HG03378 (cell line): ENCODE data around the gene SKP1.
"Not testable (repeated sequence)": the region's sequence is repeated elsewhere in the genome, so short reads cannot be mapped to it uniquely, and the experiment has no call there.

Source experiments
- ATAC-seq: cut with Tn5 transposase; IDR thresholded peaks from one replicate; pipeline ENCODE4 v1.9.1; 2021; ENCODE audit warnings: mild to moderate bottlenecking, moderate library complexity; ENCODE audit not compliant: unreplicated experiment

Gene SKP1

GRCh38 chr5:134176511-134177368, at the start of gene SKP1:
Gene SKP1, minus strand, starts transcription at chr5:134176950. Its CDS starts 2,928 bp downstream, at chr5:134174022.
- peak; percentile 41 for ATAC-seq

- ATAC-seq, result peak; percentile 75
Observed at GRCh38 chr5:134225780-134226440, 49.2 kb upstream of the SKP1 start, which contains the start of gene PPP2CA. Gene PPP2CA, minus strand, starts transcription at chr5:134226073. Its CDS starts 212 bp downstream, at chr5:134225861.

- peak; percentile 12 for ATAC-seq
Observed at GRCh38 chr5:134224888-134225779, 48.4 kb upstream of the SKP1 start.

- ATAC-seq, result no peak
Observed at GRCh38 chr5:134223406-134224248, 46.9 kb upstream of the SKP1 start.

DNA sequence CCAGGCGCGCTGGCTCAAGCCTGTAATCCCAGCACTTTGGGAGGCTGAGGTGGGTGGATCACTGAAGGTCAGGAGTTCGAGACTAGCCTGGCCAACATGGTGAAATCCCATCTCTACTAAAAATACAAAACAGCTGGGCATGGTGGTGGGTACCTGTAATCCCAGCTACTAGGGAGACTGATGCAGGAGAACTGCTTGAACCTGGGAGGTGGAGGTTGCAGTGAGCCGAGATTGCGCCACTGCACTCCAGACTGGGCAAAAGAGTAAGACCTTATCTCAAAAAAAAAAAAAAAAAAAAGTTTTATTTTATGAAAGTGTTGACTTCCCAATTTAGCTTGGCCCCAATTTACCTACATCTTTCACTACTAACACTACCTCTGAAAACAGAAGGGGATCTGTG, 44.9 kb upstream of the SKP1 start:
- not testable (repeated sequence) for ATAC-seq

DNA sequence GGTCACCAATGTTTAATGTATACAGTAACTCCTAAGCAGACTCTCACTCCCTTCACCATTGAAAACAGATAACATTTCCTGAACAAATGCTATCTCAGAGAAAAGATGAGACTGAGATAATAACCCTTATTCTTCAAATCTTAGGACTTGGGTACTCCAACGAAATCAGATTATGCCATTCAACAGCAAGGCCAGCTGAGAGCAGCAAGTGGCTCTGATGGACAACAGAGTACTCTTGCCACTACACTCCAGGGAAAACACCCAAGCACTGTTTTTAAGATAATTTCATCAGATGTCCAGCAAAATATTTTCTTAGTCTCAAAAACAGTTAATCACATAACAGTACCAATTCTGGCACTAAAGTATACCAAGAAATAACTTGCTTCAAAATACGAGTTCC, 39.0 kb upstream of the SKP1 start:
- ATAC-seq, result no peak

GRCh38 chr5:134211263-134212031, 34.7 kb upstream of the SKP1 start:
- not testable (repeated sequence) for ATAC-seq

DNA sequence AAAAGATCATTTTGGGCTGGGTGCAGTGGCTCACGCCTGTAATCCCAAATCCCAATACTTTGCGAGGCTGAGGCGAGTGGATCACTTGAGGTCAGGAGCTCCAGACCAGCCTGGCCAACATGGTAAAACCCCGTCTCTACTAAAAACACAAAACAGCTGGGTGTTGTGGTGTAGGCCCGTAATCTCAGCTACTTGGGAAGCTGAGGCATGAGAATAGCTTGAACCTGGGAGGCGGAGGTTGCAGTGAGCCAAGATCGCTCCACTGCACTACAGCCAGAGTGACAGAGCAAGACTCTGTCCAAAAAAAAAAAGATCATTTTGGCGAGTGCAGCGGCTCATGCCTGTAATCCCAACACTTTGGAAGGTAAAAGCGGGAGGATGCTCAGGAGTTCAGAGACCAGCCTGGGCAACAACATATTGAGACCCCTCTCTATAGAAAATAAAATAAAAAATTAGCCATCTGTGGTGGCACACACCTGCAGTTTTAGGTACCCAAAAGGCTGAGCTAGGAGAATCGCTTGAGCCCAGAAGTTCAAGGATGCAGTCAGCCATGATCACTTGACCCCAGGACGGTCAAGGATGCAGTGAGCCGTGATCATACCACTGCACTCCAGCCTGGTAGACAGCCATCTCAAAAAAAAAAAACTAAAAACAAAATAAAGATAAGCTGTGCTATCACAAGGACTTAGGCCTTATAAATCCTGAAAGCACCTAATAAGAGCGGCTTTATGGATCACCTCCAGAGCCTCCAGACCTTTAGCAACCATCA, 32.9 kb upstream of the SKP1 start:
- no peak for ATAC-seq

- no peak for ATAC-seq
Observed at GRCh38 chr5:134207696-134208095, 30.9 kb upstream of the SKP1 start.

DNA sequence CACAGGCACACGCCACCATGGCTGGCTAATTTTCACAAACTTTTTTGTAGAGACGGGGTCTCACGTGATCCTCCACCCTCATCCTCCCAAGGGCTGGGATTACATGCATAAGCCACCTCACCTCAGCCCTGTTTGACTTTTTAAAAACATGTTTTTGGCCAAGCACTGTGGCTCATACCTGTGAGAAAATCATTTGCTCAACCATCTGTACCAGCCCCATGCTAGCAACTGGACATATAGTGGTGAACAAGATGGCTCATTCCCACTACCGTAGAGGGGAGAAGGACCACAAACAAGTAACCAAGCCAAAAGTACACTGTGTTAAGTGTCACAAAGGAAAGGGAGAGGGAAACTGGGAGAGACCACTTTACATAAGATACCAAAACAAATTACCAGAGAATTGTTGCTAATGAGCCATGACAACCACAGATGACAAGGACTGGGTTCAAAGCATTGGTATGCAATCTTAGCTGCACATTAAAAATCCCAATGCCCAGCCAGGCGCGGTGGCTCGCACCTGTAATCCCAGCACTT, 29.9 kb upstream of the SKP1 start:
- no peak for ATAC-seq

GRCh38 chr5:134204575-134204974, 27.8 kb upstream of the SKP1 start:
- no peak for ATAC-seq

DNA sequence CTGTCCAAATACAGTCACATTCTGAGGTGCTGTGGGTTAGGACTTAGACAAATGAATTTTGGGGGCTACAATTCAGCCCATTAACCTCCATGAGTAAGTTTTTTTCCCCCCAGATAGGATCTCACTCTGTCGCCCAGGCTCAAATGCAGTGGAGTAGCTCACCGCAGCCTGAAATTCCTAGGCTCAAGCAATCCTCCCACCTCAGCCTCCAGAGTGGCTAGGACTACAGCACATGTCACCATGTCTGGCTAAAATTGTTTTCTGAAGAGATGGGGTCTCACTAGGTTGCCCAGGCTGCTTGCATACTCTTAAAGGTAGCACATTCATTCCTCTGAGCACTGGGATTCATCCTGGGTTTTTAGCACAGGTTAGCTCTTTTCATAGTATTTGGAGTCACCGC, 26.9 kb upstream of the SKP1 start:
- no peak for ATAC-seq

- ATAC-seq, result no peak
Observed at GRCh38 chr5:134195666-134196065, 18.9 kb upstream of the SKP1 start.

GRCh38 chr5:134189031-134189430, 12.3 kb upstream of the SKP1 start:
- no peak for ATAC-seq

GRCh38 chr5:134188092-134188491, 11.3 kb upstream of the SKP1 start:
- no peak for ATAC-seq

- ATAC-seq, result no peak
Observed at GRCh38 chr5:134184155-134185135, 7.7 kb upstream of the SKP1 start.

DNA sequence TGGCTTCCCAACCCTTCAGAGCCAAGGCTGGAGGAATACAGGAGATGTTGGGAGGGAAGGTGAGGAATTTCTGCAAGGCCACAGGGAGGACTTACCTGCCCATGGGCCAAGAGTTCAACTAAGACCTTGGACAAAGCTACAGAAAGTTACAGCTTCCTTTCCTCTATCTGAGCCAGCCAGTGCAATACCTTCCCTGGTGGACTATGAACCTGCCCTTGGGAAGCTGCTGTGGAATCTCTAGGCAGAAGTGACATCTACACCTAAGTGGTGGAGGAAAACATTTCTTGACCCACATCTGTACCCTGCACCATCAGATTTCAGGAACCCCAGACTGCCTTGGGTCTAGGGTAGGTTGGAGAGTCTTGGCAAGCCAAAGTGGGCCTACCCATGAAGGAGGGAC, 6.7 kb upstream of the SKP1 start:
- no peak for ATAC-seq
